ENCODE measurements around the gene MBOAT2. TPM values are rescaled to one million over a fixed set of nuclear protein-coding genes. Genes with fewer than 3 reads are reported as not detected.

MBOAT2 gene
- total and polyA plus RNA-seq, 4 donors = 0.57 to 65.5 (median 3.2) TPM

- Histone ChIP-seq H3K27me3 (ENCODE audit: control insufficient read depth in 4 of 4, insufficient read depth in 4 of 4, low read length in 3 of 4) (no peaks in the 10 kb centered on the region), H3K4me3 (ENCODE audit: low read depth in 1 of 3, low read length in 3 of 3) (peak within 1 kb of the TSS; percentile 81 to 98 (median 96)), H3K9ac (ENCODE audit: low read depth in 1 of 2, low read length in 2 of 2) (peak within 1 kb of the TSS; percentile 62 to 77), H3K4me1 (ENCODE audit: control insufficient read depth in 4 of 4, insufficient read depth in 4 of 4, low read length in 3 of 4) (peaks cover 0 to 13% (median 8%) of the 10 kb centered on the region in 4 donors), H3K36me3 (ENCODE audit: control insufficient read depth in 4 of 4, insufficient read depth in 3 of 4, low read depth in 1 of 4, low read length in 3 of 4) (no peaks in the 10 kb centered on the region), H3K9me3 (ENCODE audit: control insufficient read depth in 4 of 4, low read length in 3 of 4) (no peaks in the 10 kb centered on the region), H3K27ac (ENCODE audit: low read depth in 1 of 2, low read length in 2 of 2) (peak within 1 kb of the TSS; percentile 43 to 66)
- WGBS = under 1% methylated on average over 67 of the region's 67 CpGs
- TF ChIP-seq CTCF (IDR thresholded peaks at IDR 0.05; ENCODE audit: low read depth, low read length, missing input control) (no peak), NR2F2 (IDR thresholded peaks at IDR 0.05) (no peak), ATF3 (IDR thresholded peaks at IDR 0.05) (no peak), YY1 (IDR thresholded peaks at IDR 0.05) (peak; percentile 95), SP1 (IDR thresholded peaks at IDR 0.05) (peak; percentile 31), TAF1 (conservative IDR thresholded peaks at IDR 0.05) (peak; percentile 53)
- peak; percentile 96 for DNase-seq (ENCODE audit: low spot score)
These were observed 166.3 kb downstream of the MBOAT2 start, which contains the start of gene KIDINS220 for GRCh38 chr2:8836971-8837794. Gene KIDINS220 (minus strand): TSS chr2:8837613. CDS start chr2:8827093, 10,520 bp downstream.

GRCh38 chr2:8835279-8835678 is 168.2 kb downstream of the MBOAT2 start:
- no peak overlapping the region for H3K27ac ChIP-seq (ENCODE audit: low read depth in 1 of 2, low read length in 2 of 2)
- H3K4me1 ChIP-seq (ENCODE audit: control insufficient read depth in 4 of 4, insufficient read depth in 4 of 4, low read length in 3 of 4) = peaks cover 0 to 21% (median 11%) of the 10 kb centered on the region in 4 donors
- TF ChIP-seq TAF1 (conservative IDR thresholded peaks at IDR 0.05) (no peak), ZBTB33 (IDR thresholded peaks at IDR 0.05) (no peak)
- H3K9ac ChIP-seq (ENCODE audit: low read depth in 1 of 2, low read length in 2 of 2) = no peak overlapping the region
- no peak for DNase-seq (ENCODE audit: low spot score)
- no peaks in the 10 kb centered on the region for H3K9me3 ChIP-seq (ENCODE audit: control insufficient read depth in 4 of 4, low read length in 3 of 4)
- no peaks in the 10 kb centered on the region for H3K27me3 ChIP-seq (ENCODE audit: control insufficient read depth in 4 of 4, insufficient read depth in 4 of 4, low read length in 3 of 4)
- no peak overlapping the region for H3K4me3 ChIP-seq (ENCODE audit: low read depth in 1 of 3, low read length in 3 of 3)
- H3K36me3 ChIP-seq (ENCODE audit: control insufficient read depth in 4 of 4, insufficient read depth in 3 of 4, low read depth in 1 of 4, low read length in 3 of 4) = no peaks in the 10 kb centered on the region

- Histone ChIP-seq H3K27ac (ENCODE audit: low read depth in 1 of 2, low read length in 2 of 2) (no peak overlapping the region), H3K9ac (ENCODE audit: low read depth in 1 of 2, low read length in 2 of 2) (no peak overlapping the region), H3K4me1 (ENCODE audit: control insufficient read depth in 4 of 4, insufficient read depth in 4 of 4, low read length in 3 of 4) (peaks cover 0 to 21% (median 11%) of the 10 kb centered on the region in 4 donors), H3K9me3 (ENCODE audit: control insufficient read depth in 4 of 4, low read length in 3 of 4) (no peaks in the 10 kb centered on the region), H3K36me3 (ENCODE audit: control insufficient read depth in 4 of 4, insufficient read depth in 3 of 4, low read depth in 1 of 4, low read length in 3 of 4) (no peaks in the 10 kb centered on the region), H3K27me3 (ENCODE audit: control insufficient read depth in 4 of 4, insufficient read depth in 4 of 4, low read length in 3 of 4) (no peaks in the 10 kb centered on the region), H3K4me3 (ENCODE audit: low read depth in 1 of 3, low read length in 3 of 3) (no peak overlapping the region)
- no peak for DNase-seq (ENCODE audit: low spot score)
- WGBS = 95% methylated on average over 7 of the region's 7 CpGs
- TF ChIP-seq RAD21 (IDR thresholded peaks at IDR 0.05) (no peak), CTCF (IDR thresholded peaks at IDR 0.05; ENCODE audit: low read depth, low read length, missing input control) (no peak), JUND (IDR thresholded peaks at IDR 0.05) (no peak), RXRA (IDR thresholded peaks at IDR 0.05) (no peak), HNF4G (IDR thresholded peaks at IDR 0.05) (no peak), SP1 (IDR thresholded peaks at IDR 0.05) (no peak), GABPA (IDR thresholded peaks at IDR 0.05 in 1 of 2, conservative IDR thresholded peaks at IDR 0.05 in 1 of 2) (no peak), HNF4A (conservative IDR thresholded peaks at IDR 0.05) (no peak), YY1 (IDR thresholded peaks at IDR 0.05) (no peak), MAX (IDR thresholded peaks at IDR 0.05) (no peak), FOXA2 (IDR thresholded peaks at IDR 0.05) (no peak), EGR1 (IDR thresholded peaks at IDR 0.05; ENCODE audit: low read depth in 2 of 2) (no peak), NR2F2 (IDR thresholded peaks at IDR 0.05) (no peak), ATF3 (IDR thresholded peaks at IDR 0.05) (no peak), ZBTB33 (IDR thresholded peaks at IDR 0.05) (no peak), FOXA1 (IDR thresholded peaks at IDR 0.05) (no peak), TAF1 (conservative IDR thresholded peaks at IDR 0.05) (no peak)
These were observed 169.6 kb downstream of the MBOAT2 start for GRCh38 chr2:8833853-8834252.
